HEK293T (cell line): Measurements from ENCODE around the gene FAM20B.

ENCODE experiments used
- ARNT ChIP-seq: fragments of 450-650 bp; IDR thresholded peaks from 2 replicates; pipeline ENCODE4 v1.6.1; 2017; ENCODE audit warnings: mild to moderate bottlenecking
- SP1 ChIP-seq: fragments of 450-650 bp; IDR thresholded peaks from 2 replicates; pipeline ENCODE4 v1.6.1; 2017
- SUZ12 ChIP-seq: fragments of 450-650 bp; IDR thresholded peaks from 2 replicates; pipeline ENCODE4 v1.6.1; 2016; ENCODE audit warnings: mild to moderate bottlenecking

- TF ChIP-seq SUZ12 (no peak), SP1 (no peak), ARNT (no peak)
Measured at GRCh38 chr1:179053486-179053885, 27.8 kb downstream of the FAM20B start.
